ENCODE results near the gene DAB2. TPM values are rescaled to one million over a fixed set of nuclear protein-coding genes. Genes with fewer than 3 reads are reported as not detected.

The DAB2 gene
- total RNA-seq, 1 experiment from 2014 or later, result 5.5 TPM

DNA sequence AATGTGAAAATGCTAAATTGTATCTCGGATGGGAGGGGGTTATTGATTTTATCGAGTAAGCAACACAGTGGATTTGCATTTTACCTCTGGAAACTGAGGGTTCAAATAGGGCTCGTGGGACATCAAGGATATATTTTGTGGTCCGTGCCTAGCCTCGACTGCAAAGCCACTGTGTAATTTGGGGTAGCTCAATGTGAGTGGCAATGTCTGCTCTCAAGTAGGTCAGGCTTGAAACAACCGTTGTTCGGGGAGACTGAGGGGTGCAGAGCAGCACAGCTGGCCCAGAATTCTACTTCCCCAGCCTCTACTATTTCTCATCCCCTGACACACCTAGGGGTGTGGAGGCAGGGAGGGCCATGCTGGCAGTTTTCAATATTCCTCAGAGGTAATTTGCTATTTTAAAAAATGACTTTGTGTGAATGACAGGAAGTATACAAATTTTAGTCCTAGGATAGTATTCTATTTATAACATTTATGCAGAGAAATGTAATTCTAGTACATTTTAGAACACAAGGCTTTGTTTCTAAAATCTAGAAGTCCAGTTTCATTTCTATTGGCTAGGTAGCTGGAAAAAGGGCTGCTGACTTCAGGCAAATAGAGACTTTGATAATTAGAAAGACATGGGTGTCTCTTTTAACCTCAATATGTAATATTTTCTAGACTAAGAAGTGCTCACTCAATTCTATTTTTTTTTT, 1.4 kb upstream of the DAB2 start (continued):
- TF ChIP-seq ZNF274 (IDR thresholded peaks at IDR 0.05; ENCODE audit: low read depth, low read length), result no peak
- TF ChIP-seq SRF (IDR thresholded peaks at IDR 0.05; ENCODE audit: low read depth), result no peak
- TF ChIP-seq CTCF (IDR thresholded peaks at IDR 0.05 in 2 of 3, conservative IDR thresholded peaks at IDR 0.05 in 1 of 3; ENCODE audit: borderline replicate concordance in 1 of 3, insufficient read depth in 1 of 3, low read depth in 2 of 3, low read length in 2 of 3), result no peak

GRCh38 chr5:39423331-39423751, 1.4 kb downstream of the DAB2 start:
- Histone ChIP-seq H3K79me2 (ENCODE audit: insufficient read depth, low read length) (no peaks in the 10 kb centered on the region), H4K20me1 (ENCODE audit: insufficient read depth) (no peaks in the 10 kb centered on the region), H3K36me3 (ENCODE audit: control insufficient read depth in 1 of 2, insufficient read depth in 2 of 2, low read length in 2 of 2) (no peaks in the 10 kb centered on the region), H3K9me3 (ENCODE audit: control insufficient read depth in 1 of 2, insufficient read depth in 1 of 2, low read depth in 1 of 2, low read length in 2 of 2) (no peaks in the 10 kb centered on the region), H3K9ac (ENCODE audit: low read length) (no peak overlapping the region), H3K27me3 (ENCODE audit: insufficient read depth, low read length) (no peaks in the 10 kb centered on the region), H3K4me3 (replicated peaks in 1 of 2; ENCODE audit: low read depth in 1 of 2, low read length in 2 of 2) (no peak overlapping the region), H3K4me2 (ENCODE audit: low read length) (peak overlapping the region; percentile 91; the same call in 1 of the 2 replicates), H3K4me1 (ENCODE audit: control insufficient read depth in 1 of 2, insufficient read depth in 2 of 2, low read length in 2 of 2) (peaks cover 11 to 12% of the 10 kb centered on the region in 2 experiments), H3K27ac (ENCODE audit: low read depth, low read length) (no peak overlapping the region), H3K9me2 (ENCODE audit: insufficient read depth) (no peaks in the 10 kb centered on the region), H2AFZ (ENCODE audit: low read depth, low read length, poor library complexity, severe bottlenecking) (no peak overlapping the region)
- ChIA-PET RAD21 (ENCODE audit: low non-redundant PET in 1 of 2, low total read pairs in 2 of 2, uncharacterized antibody in 2 of 2, unreplicated experiment in 2 of 2) (no interaction called here), POLR2A (no interaction called here), CTCF (interaction anchor here (2.1 to 2.2 kb wide), 2 partner anchors 47 to 124 kb away, joined by 12 to 13 read pairs; no protein-coding TSS in a partner anchor)
- no TSS peak for BruUV-seq (replicated peaks)
- intact Hi-C loops (cut with micrococcal nuclease), result loop anchor here (5.0 kb wide), 1 partner anchor 124 kb away; no protein-coding TSS in a partner anchor
- DNase-seq (ENCODE audit: low read depth, low spot score) (no peak), ATAC-seq (no peak)
- TF ChIP-seq CEBPB (IDR thresholded peaks at IDR 0.05; ENCODE audit: low read depth) (no peak), REST (IDR thresholded peaks at IDR 0.05; ENCODE audit: low read depth) (no peak), MAX (IDR thresholded peaks at IDR 0.05) (no peak), POLR2A (IDR thresholded peaks at IDR 0.05; ENCODE audit: borderline replicate concordance, extremely low read depth, insufficient read depth, insufficient read length) (no peak), ZNF274 (IDR thresholded peaks at IDR 0.05; ENCODE audit: low read depth, low read length) (no peak), ZFX (IDR thresholded peaks at IDR 0.05) (no peak), FOSL1 (IDR thresholded peaks at IDR 0.05; ENCODE audit: low read depth) (no peak), YY1 (IDR thresholded peaks at IDR 0.05; ENCODE audit: extremely low read depth, insufficient replicate concordance, low read depth, low read length) (no peak), CTCF (IDR thresholded peaks at IDR 0.05 in 2 of 3, conservative IDR thresholded peaks at IDR 0.05 in 1 of 3; ENCODE audit: borderline replicate concordance in 1 of 3, insufficient read depth in 1 of 3, low read depth in 2 of 3, low read length in 2 of 3) (no peak), JUND (IDR thresholded peaks at IDR 0.05) (no peak), POLR2AphosphoS5 (IDR thresholded peaks at IDR 0.05; ENCODE audit: low read depth, low read length) (no peak), ZBTB33 (IDR thresholded peaks at IDR 0.05; ENCODE audit: extremely low read depth, insufficient replicate concordance, low read length) (no peak)

Measured in HCT116 (cell line).